A673 (cell line): Measurements from ENCODE around the gene FTCDNL1.

Source experiments
- CTCF ChIP-seq: fragments of 300-800, 200-600 bp; sonication (generic); conservative IDR thresholded peaks from 2 replicates; pipeline ENCODE4 v1.5.1; 2017; ENCODE audit warnings: low read depth, mild to moderate bottlenecking, antibody characterized with exemption, low read length, moderate library complexity, mixed read lengths
- EZH2 ChIP-seq: fragments of 200-600 bp; sonication (generic); IDR thresholded peaks from 2 replicates; pipeline ENCODE4 v1.6.1; 2017; ENCODE audit warnings: borderline replicate concordance, low read depth, mild to moderate bottlenecking, mixed read lengths, antibody characterized with exemption, low read length; ENCODE audit not compliant: poor library complexity, severe bottlenecking

- TF ChIP-seq CTCF = no peak
- no peak for TF ChIP-seq EZH2
Observed at GRCh38 chr2:199865905-199866304, 14.9 kb upstream of the FTCDNL1 start.
